IPS DF 19.7 (cell line): ENCODE measurements around the gene UTP15.

Experiments
- DNase-seq: peaks from one replicate; pipeline ENCODE4 v3.0.0-alpha.2; 2013; ENCODE audit warnings: low read depth, low spot score

The UTP15 gene, protein sequence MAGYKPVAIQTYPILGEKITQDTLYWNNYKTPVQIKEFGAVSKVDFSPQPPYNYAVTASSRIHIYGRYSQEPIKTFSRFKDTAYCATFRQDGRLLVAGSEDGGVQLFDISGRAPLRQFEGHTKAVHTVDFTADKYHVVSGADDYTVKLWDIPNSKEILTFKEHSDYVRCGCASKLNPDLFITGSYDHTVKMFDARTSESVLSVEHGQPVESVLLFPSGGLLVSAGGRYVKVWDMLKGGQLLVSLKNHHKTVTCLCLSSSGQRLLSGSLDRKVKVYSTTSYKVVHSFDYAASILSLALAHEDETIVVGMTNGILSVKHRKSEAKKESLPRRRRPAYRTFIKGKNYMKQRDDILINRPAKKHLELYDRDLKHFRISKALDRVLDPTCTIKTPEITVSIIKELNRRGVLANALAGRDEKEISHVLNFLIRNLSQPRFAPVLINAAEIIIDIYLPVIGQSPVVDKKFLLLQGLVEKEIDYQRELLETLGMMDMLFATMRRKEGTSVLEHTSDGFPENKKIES

DNA sequence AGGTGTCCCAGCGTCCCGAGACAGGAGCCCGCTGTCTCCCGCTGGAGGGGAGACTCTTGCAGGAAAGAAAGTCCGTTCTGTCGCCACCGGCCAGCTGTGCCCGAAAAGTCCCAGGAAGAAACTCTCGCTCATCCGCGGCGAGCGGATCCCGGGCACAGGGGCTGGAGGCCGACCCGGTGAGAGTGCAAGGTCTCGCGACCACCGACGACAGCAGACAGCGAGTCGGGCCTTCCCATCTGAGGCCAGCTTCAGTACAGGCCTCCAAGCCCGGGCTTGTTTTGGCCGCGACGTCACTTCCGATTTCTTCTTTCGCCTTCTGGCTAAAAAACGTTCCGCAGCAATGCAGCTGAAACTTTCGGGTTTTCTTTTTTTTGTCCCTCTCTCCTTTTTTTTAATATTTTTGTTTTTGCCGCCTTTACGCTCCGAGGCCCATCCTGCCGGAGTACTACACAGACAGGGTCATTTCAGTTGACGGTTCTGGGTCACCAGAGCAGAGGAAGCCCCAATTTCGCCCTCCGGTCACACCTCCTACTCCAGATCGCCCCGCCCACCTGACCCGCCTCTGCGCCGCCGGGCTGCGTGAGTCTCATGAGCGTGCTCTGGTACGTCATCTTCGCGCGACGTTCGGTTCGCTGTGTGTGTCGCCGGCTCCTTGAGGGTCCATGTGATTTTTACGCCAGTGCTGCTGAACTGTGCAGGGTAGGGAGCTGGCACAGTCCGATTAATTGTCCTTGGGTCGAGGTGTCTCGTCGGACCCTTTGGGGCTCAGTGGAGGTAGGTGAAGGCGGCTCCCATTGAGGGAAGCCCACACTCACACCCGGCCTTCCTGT, at the start of gene UTP15, which contains the start of gene ANKRA2:
UTP15 (plus strand) TSS at position 605 of the 830 bp plus-strand sequence. CDS start 1,602 bp downstream, outside the sequence.
ANKRA2 (minus strand) TSS at position 501 of the 830 bp plus-strand sequence. CDS start 2,758 bp downstream, outside the sequence.
- peak; percentile 91 for DNase-seq

DNA sequence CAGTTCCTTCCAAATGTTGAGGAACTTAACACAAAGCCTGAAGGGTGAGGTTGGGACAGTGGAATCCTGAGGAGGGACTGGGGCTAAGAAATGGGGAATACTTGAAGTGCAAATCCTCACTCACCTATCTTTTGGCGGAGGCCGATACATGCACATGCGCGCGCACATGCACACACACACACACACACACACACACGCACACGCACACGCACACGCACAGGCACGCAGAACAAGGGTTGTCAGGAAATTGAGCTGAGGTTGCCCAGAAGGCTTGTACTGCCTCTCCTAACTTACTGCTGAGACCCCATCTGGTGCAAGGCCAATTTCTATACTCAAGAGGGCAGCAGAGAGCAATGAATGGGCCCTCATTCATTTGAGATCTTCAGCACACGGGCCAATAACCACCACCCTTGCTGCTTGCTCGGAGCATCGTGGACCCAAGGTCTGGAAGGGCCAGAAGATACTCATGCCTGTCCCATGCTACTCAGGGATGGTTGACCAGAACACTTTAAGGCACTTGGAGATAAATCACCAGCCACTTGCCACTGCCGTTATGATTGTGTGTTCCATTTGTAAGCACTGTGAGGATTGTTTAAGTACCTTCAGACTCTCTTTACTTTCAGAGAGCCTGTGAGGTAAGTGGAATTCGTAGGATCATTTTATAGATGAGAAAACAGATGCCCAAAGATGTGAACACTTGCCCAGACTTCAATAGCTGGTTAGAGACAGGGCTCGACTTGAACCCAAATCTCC, 45.8 kb upstream of the UTP15 start:
- DNase-seq: peak; percentile 70

DNA sequence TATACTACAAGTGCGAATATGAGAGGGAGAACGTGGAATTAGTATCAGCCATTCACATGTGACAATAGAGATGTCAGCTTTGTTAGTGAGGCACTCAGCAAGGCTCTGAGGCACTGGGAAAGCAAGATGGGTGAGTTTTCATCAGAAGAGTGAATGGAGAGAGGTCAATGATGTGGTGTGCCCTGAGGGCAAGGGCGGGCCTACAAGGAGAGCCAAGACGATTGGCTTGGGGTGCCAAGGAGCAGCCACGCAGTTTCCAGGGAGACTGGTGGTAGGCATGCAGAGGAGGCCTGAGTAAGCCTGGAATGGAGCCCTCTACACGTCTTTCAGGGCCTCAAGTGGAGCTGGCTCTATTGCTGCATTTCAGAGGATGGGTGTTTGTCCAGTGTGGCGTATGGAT, 42.6 kb upstream of the UTP15 start:
- DNase-seq: no peak

DNA sequence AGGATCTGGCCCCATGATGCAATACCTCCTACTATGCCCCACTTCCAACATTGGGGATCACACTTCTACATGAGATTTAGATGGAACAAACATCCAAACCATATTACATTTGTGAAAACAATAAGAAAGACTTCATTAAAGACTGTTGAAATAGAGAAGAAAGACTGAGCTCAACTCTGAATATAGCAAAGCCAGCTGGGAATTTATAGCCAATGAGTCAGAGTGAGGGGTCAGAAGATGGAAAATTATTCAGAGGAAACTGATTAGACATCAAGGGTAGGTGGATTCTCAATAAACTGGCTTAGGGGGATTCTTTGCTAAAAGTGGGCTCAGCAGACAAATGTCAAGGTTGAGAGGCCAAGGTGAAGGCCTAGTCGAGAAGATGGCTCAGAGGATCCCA, 41.7 kb upstream of the UTP15 start:
- DNase-seq: no peak

DNA sequence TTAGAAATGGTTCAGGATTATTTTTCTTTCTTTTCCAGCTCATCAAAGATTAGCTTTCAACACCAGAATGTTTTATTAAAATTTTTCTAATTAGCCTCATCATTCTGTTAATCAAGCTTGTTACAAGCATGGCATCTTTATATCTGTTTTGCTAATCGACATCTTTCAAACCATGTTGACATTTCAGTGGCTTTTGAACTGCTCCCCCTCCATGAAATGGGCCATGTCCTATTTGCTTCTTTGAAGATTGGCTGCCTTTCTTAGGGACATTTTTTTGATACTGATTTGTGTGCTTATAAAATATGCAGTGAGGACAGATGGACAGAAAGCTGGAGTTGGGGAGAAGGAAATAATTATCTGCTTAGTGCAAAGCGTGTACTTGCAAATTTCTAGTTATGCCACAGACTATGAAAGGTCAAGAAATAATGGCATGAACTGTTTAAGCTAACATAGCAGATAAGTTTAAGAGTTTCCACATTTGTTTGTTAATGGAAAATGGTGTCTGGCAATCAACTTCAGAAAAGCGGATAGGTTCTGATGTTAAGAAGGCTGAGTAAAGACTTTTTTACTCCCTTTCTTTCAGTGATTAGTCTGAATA, 39.8 kb upstream of the UTP15 start:
- DNase-seq: no peak

DNA sequence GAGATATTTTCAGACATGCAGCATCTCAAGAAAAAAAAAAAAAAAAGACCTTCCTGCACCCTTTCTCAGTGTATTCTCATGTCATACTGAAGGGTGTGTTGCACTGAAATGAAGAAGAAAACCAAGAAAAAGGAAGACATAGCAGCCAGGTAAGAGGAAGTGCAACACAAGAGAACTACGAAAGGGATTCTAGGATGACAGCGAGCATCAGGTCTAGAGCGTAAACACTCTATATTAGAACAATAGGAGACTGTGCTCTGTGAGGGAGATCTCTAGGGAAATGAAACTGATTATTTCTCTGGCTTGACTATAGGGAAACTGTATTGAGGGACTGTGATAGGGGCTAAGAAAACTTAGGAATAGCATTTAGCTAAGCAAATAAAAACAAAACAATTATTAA, 37.3 kb upstream of the UTP15 start:
- no peak for DNase-seq

DNA sequence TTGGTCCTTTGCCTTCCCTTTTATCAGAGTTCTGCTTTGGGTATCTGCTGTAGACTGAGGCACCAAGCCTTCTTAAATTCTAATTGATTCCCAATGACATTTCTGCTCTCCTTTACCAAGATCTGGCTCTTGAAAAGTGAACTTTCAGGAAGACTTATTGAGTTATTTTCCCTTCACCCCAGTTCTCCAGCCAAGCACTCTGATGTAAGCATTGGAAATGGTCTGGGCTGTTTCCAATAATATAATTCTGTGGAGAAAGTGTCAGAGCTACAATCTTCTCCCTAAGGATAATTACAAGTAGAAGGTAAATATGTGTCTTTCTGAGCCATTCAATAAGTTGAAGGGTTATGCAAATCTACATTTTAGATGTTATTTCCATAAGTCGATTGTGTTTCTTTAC, 36.5 kb upstream of the UTP15 start:
- no peak for DNase-seq

DNA sequence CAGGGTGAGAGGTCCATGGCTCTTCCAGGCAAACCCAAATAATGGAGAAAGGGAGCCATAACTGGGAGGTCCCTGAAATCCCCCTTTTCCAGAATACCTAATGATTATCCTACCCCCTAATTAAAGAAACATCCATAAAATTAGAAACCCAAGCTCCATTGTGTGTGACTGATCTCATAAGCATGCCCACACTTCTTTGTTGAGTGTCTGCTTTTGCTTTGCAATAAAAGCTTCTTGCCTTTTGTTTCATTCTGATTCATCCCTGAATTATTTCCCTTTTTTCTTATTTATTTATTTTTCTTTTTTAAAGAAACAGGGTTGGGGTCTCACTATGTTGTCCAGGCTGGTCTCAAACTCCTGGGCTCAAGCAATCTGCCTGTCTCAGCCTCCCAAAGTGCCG, 34.2 kb upstream of the UTP15 start:
- no peak for DNase-seq

DNA sequence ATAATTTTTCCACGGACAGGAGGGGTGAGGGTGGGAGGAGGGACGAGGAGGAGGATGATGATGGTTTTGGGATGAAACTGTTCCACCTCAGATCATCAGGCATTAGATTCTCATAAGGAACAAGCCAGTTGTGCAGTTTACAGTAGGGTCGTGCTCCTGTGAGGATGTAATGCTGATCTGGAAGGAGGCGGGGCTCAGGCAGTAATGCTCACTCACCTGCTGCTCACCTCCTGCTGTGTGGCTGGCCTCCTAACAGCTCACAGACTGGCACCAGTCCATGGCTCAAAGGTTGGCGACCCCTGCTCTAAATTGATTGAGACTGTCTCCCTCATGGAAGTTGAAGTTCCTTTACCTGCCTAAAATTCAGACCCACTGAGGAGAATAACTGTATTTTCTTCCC, 33.3 kb upstream of the UTP15 start:
- no peak for DNase-seq

DNA sequence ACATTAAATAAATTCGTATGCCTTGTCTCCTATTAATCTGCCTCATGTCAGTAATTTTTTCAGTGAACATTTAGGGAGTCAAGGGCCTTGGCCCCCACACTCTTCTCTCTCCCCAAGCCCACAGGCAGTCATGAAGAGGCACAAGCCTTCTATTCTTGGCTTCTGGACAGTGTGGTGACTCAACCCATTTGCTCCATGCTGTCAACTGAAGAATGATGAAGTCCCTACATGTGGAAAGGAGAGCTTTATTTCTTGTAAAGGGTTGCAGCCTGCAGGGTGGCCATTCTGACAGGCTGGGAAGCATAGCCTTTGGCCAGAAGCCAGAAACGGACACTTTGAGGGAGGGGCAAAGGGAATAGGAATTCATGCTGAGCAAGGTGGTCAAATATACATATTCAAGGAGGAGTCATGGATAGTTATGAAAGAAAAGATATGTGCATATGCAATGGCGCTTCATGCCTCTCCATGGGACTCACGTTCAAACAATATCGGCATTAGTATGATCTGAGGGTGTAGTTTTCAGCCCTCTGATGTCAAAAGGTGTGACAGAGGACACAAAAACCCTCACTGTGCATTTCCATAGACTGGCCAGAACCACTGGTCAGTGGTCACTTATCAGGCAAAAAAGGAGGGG, 31.4 kb upstream of the UTP15 start:
- no peak for DNase-seq

DNA sequence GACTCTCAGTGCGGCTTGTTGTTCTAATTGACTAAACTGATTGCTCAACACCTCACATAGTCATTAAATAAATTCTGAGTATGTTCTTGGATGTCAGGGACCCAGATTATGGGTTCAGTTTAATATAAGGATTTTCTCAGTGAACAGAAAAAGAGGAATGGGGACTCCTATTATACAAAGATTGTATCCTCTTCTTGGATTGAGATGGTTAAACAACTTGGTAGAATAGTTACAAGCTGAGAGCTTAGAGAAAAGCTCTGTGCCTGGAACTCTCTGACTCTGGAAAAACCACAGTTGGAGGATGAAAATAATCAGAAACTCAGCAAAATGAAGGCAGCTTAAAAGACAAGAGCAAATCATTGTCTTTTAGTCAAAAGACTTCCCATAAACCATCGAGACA, 30.6 kb upstream of the UTP15 start:
- no peak for DNase-seq

DNA sequence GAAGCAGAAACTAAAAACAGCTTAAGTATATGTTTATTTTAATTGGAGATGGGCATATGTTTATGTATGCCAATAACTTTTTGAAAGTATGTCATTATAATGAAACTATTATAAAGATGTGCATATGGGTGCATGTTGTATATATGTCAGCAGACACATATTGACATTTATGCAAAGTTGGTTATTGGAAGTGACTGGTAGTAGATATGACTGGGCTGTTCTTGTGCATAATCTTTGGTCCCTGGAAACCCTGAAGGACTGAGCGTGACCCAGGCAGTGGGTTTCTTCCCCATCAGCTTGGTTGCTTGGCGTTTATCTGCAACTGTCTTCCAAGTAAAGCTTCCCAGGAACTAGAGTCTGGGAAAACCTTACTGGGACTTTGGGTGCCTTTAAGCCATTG, 25.8 kb upstream of the UTP15 start:
- DNase-seq: no peak

DNA sequence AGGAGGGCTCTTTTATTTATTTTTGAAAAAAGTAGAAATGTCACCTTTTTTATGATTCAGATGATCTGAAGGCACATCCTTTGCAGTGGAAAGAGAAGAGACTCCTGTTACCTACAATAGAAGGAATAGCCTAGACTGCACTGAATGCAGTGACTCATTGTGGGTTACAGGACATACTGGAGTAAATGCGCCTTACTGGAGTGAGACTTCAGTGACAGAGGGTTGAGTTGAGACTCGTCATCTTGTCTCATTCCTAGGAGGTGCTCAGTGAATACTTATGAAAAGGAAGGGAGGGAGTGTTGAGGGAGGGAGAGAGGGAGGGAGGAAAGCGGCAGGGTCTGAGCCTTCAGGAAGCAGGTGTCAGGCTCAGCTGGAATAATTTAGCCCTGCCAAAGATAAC, 25.4 kb upstream of the UTP15 start:
- DNase-seq: no peak

DNA sequence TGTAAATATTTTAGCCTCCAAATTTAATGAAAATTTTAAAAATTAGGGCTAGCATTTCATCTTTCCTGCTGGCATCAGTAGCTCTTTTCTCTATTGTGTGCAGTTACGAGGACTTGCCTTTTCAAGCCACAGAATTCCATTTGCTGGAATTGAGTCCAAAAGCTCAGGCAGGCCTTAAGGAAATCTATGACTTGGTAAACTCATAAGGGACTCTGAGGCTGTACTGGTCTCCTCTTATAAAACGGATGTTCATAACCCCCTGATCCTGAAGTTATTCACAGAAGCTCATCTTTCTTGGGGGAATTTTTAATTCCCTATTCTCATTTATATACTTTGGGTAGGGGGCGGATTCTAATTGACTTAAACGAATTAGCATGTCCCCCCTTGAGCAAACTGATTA, 23.5 kb upstream of the UTP15 start:
- no peak for DNase-seq

DNA sequence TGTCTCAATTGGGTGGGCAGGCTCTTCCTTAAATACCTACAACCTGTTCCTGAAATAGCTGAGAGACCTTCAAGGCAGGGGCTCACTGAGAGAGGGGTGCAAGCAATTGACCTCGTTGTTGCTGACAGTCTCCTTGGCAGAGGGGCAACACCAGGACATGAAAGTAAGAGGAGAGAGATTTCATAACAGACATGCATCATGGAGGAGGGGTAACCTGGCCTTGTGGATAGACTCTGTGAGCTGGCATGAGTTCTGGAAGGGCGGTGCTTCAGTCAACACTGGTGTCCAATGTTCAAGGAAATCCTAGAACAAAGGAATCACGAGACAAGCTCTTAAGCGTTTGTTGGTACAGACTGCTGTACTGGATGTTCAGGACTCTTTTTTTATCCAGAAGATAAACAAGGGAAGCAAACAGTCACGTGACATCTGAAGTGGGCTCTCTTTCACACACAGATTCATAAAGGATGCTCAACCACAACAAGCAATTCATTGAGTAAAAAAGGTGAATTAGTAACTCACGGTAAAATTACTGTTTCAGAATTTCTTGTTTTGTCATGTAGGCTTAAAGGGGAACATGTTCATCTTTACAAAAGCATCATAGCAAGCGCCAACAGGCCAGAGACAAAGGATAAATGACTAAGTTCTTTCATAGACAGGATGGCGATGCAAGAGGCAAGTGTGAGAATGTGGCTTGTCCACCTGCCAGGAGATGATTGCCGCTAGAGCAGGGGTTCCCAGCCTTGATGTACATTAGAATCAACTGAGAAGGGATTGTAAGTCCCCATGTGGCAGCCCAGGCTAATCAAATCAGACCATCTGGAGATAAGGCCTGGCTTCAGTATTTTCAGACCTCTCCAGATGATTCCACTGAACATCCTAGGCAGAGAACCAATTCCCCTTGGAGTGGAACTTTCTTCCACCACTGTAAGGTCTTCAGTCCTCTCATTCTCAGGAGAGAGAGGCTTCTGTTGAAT, 20.8 kb upstream of the UTP15 start:
- DNase-seq: no peak

DNA sequence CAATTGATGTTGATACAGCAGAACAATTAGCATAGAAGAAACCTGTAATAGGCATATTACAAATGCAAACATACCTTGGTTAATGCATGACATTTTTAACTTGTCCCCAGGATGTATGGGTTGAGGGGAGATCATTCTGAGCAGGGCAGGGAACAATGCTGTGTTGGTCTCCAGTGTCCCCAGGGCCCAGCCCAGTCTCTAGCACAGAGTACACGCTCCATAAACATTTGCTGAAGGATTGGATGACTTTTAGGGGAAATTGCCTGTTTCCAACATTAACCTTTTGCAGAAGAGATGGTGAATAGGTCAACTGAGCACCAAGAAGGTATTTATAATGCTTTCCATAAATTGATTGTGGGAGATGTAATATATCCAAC, 20.2 kb upstream of the UTP15 start:
- no peak for DNase-seq

DNA sequence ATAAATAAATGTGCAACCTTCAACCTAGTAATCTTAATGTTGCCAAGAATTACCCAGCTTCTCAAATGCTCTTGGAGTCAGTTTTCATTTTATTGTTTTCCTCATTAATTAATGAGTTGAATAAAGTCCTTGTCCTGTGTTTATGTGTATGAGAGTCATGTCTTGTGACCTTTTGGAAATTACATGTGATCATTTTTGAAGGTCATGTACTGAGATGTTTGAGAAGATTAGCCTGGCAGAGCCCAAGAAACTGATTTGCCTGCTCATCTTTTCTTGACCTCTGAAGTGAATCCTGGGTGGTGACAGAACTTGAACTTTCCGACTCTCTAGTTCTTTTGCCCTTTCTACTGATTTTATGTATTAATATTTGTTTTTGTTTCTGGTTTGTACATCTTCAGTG, 15.5 kb upstream of the UTP15 start:
- DNase-seq: no peak

DNA sequence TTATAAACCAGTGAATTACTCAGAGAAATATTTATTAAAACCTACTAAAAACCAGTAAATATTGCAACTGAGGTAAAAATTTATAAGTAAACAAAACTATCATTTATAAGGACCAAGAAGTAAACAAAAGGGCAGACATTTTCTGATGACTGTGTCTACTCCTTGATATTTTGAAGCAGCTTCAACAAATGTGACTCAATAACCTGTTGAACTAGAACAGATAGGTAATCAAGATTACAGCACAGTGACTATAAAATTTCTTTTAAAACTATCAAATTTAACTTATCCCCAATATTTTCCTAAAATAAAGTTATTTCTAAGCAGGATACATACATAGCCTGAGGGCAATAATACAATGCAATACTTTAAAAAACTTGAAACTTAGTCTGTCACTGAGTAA, 12.9 kb upstream of the UTP15 start:
- no peak for DNase-seq

DNA sequence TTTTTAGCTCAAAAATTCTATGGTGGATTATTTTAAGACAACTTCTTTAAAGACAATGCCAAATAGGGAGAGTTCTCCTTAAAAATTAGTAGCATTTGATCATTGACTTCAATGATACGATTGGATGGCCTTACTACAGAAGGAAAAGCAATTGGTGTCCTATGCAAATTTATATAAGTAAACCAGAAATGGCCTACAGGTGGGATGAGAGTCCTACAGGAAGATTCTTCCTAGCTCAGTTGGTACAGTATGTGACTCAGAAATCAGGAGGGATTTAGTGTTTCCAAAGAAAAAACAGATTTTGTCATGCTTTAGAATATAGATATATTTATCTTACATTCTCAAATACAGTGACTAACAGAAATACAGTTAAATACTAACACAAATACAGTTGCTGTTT, 6.6 kb upstream of the UTP15 start:
- DNase-seq: no peak

DNA sequence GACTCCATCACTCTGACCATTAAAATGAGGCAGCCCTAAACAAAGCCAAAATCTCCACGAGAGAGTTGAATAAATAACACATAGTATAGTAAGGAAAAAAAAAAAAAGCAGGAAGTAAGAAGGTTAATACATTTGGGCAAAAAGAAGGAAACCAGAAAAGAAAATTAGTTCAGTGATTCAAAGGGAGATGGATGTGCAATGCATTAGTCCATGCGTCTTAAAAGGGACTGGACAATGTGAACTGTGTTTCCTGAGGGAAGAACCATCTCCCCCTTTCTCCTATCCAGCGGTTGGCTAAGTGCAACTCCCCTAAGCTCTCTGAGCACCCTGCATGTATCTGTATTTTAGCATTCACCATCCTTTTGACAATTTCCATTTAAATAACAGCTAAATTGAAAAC, 1.5 kb upstream of the UTP15 start:
- DNase-seq: no peak
